ENCODE data around the gene DNA2.

- TF ChIP-seq POLR2AphosphoS5 (IDR thresholded peaks at IDR 0.05; ENCODE audit: low read depth, low read length) (no peak), FOXP2 (optimal IDR thresholded peaks at IDR 0.05; ENCODE audit: borderline replicate concordance, extremely low read depth, extremely low read length, insufficient read depth) (no peak), SIN3A (IDR thresholded peaks at IDR 0.05; ENCODE audit: borderline replicate concordance, insufficient read depth, low read length) (no peak)
Measured at GRCh38 chr10:68469838-68470237, 1.9 kb downstream of the DNA2 start.
